Measurements from ENCODE around the gene SRD5A3.

SRD5A3 gene

GRCh38 chr4:55369968-55370367 lies 23.9 kb downstream of the SRD5A3 start:
- in situ Hi-C loops (cut with MboI; ENCODE audit: low sequenced_read_pairs): no loop called here

DNA sequence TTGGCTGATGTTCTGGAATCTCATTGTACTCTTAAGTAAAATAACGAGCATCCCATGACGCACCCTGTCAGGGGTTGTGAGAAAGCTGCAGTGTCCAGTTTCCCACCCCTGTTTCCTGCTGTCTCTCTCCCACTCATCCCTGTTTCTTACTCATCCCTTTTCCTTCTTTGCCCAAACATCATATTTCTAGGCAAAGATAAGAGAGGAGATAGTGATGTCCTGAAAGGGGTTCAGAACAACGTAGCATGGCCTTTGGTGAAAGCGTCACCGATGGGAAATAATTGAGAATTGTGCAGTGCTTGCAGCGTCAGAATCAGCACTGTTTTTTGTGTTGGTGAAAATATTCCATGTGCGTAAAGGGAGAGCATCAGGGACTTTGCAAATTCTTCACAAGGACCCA lies 26.2 kb downstream of the SRD5A3 start:
- in situ Hi-C loops (cut with MboI; ENCODE audit: low sequenced_read_pairs): no loop called here

- in situ Hi-C loops (cut with MboI; ENCODE audit: low sequenced_read_pairs): no loop called here
These were observed 27.4 kb downstream of the SRD5A3 start for GRCh38 chr4:55373461-55373860.

DNA sequence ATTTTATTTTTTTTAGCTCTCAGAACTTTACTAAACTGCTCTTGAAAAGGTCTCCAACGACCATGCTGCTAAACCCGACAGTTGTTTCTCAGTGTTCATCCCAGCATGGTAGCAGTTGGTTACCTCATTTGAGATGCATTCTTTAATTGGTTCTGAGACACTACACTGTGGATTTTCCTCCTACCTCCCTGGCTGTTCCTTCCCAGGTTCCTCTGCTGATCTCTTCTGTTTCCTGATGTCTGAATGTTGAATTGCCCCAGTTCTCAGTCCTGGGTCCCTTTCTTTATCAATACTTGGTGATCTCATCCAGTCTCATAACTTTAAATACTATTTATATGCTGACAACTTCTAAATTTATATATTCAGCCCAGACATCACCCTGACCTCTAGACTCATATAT lies 30.7 kb downstream of the SRD5A3 start:
- in situ Hi-C loops (cut with MboI; ENCODE audit: low sequenced_read_pairs): no loop called here

DNA sequence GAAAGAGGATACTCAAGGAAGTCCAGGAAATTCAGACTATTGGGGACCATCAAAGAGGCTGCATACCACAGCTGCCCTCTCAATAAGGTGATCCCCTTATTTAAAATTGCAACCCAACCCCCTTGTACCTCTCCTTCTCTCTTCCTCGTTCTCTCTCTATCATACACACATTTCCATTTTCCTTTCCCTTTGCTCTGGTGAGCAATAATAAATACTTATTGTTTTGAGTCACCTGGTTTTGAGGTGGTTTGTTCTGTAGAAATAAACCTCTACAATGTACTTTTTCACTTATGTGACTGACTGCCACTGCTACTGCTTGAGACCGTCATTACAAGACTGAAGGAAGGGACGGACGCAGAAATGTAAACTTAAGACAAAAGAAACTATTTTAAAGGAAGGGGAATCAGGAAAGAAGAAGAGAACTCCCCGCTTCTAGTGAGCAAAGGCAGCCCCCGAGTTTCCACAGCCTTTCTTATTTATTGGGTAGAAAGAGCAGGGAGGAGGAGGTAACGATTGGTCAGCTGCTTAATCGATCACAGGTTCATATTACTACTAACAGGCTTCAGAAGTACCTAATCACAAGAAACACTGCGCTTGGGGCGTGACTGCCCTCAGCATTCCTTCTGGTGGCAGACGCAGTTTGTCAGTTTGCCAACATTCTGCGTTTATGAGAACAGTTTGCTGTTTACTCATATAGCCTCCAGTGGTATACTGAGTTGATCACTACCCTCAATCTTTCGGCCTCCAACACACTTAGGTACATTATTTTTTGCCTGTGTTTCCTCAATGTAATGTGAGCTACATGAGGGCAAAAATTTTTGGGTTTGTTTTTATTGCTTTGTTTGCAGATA lies 32.8 kb downstream of the SRD5A3 start:
- in situ Hi-C loops (cut with MboI; ENCODE audit: low sequenced_read_pairs): no loop called here

- in situ Hi-C loops (cut with MboI; ENCODE audit: low sequenced_read_pairs): no loop called here
These were observed 34.5 kb downstream of the SRD5A3 start for GRCh38 chr4:55380576-55380975.

DNA sequence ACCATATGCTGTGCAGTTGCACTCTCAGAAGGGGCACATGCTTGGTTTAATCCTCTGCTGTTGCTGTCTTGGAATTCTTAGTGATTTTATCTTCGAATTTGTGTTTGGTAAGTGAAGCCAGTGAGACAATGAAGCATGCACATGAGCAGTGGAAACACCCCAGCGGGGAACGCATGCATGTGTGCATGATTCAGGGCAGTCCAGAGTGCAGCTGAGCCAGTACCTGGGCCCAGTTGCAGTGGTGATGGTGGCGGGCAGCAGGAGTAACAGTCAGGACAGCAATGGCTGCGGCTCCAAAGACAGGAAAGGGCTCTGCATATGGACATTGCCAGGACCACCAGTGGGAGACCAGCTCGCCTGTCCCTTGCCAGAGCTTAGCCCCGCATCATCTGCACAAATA lies 35.5 kb downstream of the SRD5A3 start:
- in situ Hi-C loops (cut with MboI; ENCODE audit: low sequenced_read_pairs): no loop called here

- in situ Hi-C loops (cut with MboI; ENCODE audit: low sequenced_read_pairs): no loop called here
These were observed 36.5 kb downstream of the SRD5A3 start for GRCh38 chr4:55382488-55383003.

GRCh38 chr4:55385201-55385649 lies 39.2 kb downstream of the SRD5A3 start:
- in situ Hi-C loops (cut with MboI; ENCODE audit: low sequenced_read_pairs): no loop called here

- in situ Hi-C loops (cut with MboI; ENCODE audit: low sequenced_read_pairs): no loop called here
These were observed 40.0 kb downstream of the SRD5A3 start for GRCh38 chr4:55386073-55386472.

GRCh38 chr4:55386840-55387239 lies 40.8 kb downstream of the SRD5A3 start:
- in situ Hi-C loops (cut with MboI; ENCODE audit: low sequenced_read_pairs): no loop called here

- in situ Hi-C loops (cut with MboI; ENCODE audit: low sequenced_read_pairs): no loop called here
These were observed 47.6 kb downstream of the SRD5A3 start for GRCh38 chr4:55393461-55394320.

GRCh38 chr4:55395218-55395528 lies 49.1 kb downstream of the SRD5A3 start:
- in situ Hi-C loops (cut with MboI; ENCODE audit: low sequenced_read_pairs): no loop called here

GRCh38 chr4:55395529-55396307 lies 49.7 kb downstream of the SRD5A3 start, which contains the start of gene TMEM165:
Gene TMEM165, plus strand, starts transcription at chr4:55395957. Its CDS starts 233 bp downstream, at chr4:55396190.
- in situ Hi-C loops (cut with MboI; ENCODE audit: low sequenced_read_pairs): no loop called here

- in situ Hi-C loops (cut with MboI; ENCODE audit: low sequenced_read_pairs): no loop called here
These were observed 50.5 kb downstream of the SRD5A3 start for GRCh38 chr4:55396308-55397125.

DNA sequence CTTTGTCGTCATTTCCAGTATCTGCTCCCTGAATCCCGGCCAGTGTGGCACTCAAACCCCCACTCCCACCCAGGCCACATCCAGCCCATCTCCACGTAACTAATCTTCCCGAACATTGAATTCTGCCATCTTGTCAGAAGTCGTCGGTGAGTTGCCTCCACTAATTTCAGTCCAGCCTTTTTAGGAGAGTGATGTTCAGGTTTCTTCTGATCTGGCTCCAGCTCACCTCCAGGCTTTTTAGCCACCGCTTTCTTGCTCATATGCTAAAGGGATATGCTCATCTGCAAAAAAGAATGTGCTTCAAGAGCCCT lies 51.0 kb downstream of the SRD5A3 start:
- in situ Hi-C loops (cut with MboI; ENCODE audit: low sequenced_read_pairs): no loop called here

DNA sequence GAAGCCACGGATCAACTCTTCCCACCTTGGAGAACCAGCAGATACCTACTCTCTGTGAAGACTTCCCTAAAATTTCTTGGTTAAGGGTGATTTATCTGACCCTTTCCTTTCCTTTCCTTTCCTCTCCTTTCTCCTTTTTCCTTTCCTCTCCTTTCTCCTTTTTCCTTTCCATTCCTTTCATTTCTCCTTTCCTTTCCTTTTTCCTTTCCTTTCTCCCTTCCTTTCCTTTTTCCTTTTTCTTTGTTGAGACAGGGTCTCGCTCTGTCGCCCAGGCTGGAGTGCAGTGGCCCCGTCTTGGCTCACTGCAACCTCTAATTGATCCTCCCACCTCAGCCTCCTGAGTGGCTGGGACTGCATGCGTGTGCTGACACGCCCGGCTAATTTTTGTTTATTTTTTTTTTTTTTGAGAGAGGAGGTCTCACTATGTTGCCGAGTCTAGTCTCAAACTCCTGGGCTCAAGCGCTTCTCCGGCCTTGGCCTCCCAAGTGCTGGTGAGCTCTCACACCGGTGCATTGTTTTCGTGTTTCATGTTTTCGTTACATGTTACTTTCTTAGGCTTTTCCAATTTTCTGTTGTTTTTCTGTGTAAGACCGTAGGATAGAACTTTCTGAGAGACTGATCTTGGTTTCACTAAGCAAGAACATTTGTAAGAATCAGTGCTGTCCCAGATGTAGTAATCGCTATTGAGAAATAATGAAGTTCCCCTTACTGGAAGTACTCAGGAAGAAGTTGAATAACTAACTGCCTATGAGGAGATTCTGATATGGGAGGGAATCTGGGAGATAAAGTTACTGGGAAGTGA lies 51.7 kb downstream of the SRD5A3 start:
- in situ Hi-C loops (cut with MboI; ENCODE audit: low sequenced_read_pairs): no loop called here

DNA sequence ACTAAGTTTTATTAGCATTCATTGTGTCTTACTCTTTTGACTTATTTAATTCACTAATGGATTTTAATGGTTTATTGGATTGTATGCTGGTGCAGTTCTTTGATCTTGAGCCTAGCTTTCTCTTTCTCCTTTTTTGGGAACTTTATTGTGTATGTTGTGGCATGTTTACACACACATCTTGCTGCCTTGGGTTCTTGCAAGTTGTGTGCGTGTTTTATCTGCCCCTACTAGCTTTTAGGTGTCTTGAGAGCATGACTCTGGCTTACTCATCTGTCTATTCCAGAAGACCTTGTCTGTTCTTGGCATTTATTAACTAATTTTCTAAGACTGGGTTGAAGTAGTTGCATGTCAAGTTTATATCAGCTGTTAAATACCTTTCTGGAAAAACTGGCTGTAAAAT lies 52.4 kb downstream of the SRD5A3 start:
- in situ Hi-C loops (cut with MboI; ENCODE audit: low sequenced_read_pairs): no loop called here

DNA sequence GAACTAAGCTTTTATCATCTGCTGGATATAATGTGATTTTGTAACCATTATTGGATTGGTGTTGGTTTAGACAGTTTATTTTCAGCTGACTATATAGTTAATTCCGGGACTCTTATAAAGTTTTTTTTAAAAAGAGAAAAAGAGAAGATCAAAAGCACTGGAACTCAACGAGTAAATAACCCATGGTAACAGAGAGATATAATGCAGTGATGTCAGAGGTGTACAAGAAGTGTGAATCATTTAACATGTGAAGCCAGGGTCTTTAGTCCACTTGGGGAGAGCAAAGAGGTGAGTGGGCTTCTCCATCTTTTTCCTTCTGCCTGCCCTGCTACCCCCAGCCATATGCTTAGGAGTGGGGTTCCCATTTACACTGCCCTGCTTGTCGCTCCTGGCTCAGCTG lies 52.9 kb downstream of the SRD5A3 start:
- in situ Hi-C loops (cut with MboI; ENCODE audit: low sequenced_read_pairs): no loop called here

GRCh38 chr4:55399581-55399980 lies 53.5 kb downstream of the SRD5A3 start:
- in situ Hi-C loops (cut with MboI; ENCODE audit: low sequenced_read_pairs): no loop called here
